GM12864 (cell line): Measurements from ENCODE around the gene CIPC.

Experiments
- DNase-seq: peaks from one replicate; pipeline ENCODE4 v3.0.0-alpha.2; 2011; ENCODE audit warnings: low read depth
- H3K4me3 ChIP-seq: 2 replicates; pipeline ENCODE4 v1.5.1; 2011; ENCODE audit warnings: mild to moderate bottlenecking, low read depth, low read length, control low read depth
- TF ChIP-seq, protein P1 (sequence below): IDR thresholded peaks from 2 replicates; pipeline ENCODE4 v1.5.1; 2011; ENCODE audit warnings: low read depth, mild to moderate bottlenecking, moderate library complexity, low read length, control low read depth, inconsistent platforms; ENCODE audit errors: missing control alignments

The CIPC gene

GRCh38 chr14:77125823-77126325 lies 27.8 kb downstream of the CIPC start:
- no peak for DNase-seq
- TF ChIP-seq, protein P1, sequence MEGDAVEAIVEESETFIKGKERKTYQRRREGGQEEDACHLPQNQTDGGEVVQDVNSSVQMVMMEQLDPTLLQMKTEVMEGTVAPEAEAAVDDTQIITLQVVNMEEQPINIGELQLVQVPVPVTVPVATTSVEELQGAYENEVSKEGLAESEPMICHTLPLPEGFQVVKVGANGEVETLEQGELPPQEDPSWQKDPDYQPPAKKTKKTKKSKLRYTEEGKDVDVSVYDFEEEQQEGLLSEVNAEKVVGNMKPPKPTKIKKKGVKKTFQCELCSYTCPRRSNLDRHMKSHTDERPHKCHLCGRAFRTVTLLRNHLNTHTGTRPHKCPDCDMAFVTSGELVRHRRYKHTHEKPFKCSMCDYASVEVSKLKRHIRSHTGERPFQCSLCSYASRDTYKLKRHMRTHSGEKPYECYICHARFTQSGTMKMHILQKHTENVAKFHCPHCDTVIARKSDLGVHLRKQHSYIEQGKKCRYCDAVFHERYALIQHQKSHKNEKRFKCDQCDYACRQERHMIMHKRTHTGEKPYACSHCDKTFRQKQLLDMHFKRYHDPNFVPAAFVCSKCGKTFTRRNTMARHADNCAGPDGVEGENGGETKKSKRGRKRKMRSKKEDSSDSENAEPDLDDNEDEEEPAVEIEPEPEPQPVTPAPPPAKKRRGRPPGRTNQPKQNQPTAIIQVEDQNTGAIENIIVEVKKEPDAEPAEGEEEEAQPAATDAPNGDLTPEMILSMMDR = no peak

DNA sequence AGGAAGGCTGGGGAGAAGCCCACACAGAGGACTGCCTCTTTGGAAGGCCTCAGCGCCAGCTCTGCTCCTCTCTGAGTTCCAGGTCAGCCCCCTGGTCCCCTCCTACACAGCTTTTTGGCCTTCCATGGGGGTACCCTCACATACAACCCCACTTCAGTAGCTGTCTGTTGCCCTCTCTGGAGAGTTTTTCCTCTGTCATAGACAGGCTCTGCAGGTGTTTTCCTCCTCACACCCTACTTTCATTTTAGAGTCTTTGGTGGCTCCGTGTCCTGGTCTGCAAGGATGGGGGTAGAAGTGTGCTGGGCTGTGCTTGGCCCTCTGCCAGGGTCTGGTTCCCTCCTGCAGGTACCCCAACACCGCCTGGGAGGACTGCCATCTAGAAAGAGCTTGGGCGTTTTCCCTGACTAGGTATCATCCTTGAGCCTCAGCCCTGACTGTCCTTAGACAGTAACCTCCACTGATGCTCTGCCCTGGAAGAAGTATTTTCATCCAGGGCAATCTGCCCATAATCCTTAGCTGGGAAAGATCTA lies 28.5 kb downstream of the CIPC start:
- H3K4me3 ChIP-seq = no peak overlapping the region
- TF ChIP-seq, protein P1 = no peak
- DNase-seq = no peak

More at GRCh38 chr14:77125823-77126325, 27.8 kb downstream of the CIPC start:
- no peak overlapping the region for H3K4me3 ChIP-seq

DNA sequence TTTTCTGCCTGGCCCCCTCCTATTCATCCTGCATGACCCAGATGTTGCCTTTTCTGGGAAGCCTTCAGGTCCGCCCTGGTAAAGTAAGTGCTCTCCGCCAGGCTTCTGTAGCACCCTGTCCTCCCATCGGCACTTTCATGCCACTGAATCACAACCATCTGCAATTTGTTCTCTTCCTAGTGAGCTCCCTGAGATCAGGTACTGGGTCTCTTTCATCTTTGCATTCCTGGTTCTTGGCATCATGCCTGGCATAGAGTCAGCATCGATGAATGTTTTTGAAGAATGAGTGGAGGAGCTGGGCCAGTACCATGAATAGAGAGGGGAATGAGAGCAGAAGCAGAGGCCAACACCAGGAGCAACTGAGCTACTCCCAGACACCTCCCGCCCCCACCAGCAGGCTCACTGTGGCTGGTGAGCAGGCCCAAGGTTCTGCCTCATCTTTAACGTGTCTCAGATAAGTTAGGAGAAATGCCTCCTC lies 30.4 kb downstream of the CIPC start:
- H3K4me3 ChIP-seq = no peak overlapping the region
- no peak for DNase-seq
- TF ChIP-seq, protein P1 = no peak

- no peak for DNase-seq
- TF ChIP-seq, protein P1 = no peak
- H3K4me3 ChIP-seq = no peak overlapping the region
Measured at GRCh38 chr14:77130386-77130785, 32.3 kb downstream of the CIPC start.

DNA sequence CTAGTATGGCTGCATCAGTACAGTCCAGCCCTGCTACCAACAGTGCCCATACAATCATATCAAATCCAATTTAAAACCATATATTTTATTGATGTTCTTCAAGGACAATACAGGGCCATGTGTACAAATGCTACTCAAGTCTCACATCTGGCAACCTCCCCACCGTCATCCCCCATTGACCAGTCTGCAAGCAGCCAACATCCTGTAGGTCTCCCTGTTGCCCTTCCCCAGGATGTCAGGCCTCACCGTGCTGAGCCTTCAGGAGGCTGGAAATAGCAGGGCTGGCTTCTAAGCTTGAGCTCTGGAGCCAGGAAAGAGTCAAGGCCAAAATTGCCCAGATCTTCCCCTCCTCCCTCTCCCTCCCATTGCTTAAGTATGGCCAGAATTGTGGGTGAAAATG lies 33.1 kb downstream of the CIPC start:
- DNase-seq = no peak
- TF ChIP-seq, protein P1 = no peak
- no peak overlapping the region for H3K4me3 ChIP-seq

DNA sequence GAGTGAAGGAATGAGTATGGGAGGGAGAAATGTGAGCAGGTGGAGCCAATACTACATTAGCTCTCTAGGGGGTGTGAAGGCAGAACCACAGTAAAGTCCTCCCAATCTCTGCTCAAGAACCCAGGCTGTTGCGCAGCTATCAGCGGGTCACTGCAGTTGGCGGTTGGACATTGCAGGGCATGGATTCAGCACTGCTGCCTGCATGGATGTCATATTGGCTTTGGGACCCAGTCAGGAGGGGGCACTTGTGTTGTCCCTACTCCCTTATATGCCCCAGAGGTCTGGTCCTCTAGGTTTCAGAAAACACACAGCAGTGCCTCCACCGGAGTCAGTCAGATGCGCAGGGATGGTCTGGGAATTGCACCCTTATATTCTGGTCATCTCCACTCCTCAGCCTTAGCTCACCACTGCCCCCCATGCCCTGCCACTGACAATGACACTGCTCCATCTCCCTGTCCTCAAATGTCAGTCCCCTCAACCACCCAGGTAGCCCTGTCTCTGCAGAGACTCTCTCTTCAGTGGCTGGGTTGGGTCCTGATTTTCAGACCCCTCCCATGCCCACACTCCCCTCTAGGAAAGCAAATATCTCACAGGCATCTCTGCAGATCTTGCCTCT lies 33.9 kb downstream of the CIPC start:
- DNase-seq = no peak
- H3K4me3 ChIP-seq = no peak overlapping the region
- TF ChIP-seq, protein P1 = peak; percentile 26
